ENCODE results near the gene HECTD4. TPM values are rescaled to one million over a fixed set of nuclear protein-coding genes. Genes with fewer than 3 reads are reported as not detected.

The HECTD4 gene
- total RNA-seq, 2 donors from 2014 or later, result 54.2 to 75.4 TPM

DNA sequence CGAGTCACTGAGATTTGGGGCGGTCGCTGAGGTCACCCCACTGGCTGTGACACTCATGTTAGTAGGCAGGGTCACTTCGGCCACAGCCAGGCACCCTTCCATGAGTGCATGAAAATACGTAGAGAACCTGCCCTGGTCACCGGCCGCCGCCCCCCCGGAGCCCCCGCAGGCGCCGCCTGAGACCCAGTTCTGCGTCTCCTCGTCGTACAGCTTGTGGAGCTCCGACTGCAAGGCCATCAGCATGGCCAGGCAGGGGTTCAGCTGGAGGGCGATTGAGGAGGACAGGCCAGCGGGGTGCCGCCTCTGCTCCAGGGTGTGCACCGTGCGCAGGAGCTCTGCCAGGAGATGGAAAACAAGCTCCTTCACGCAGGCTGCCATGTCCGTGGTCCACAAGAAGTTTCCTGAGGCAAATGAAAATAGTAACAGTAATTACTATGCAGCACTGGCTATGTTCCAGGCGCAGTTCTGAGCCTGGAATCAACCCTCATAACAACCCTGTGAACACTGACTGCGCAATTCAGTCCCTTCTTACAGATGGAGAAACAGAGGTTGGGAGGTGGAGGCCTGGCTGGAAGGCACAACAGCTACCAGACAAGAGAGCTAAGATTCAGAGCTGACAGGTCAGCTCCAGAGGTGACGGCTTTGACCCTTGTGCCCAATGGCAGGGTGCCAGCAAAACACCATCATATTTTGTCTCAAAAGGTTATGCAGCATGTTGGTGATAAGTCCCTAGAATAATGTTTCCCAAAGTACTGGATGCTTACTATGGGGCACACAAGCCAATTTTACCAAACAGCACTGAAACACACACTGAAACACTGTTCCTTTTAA is 196.9 kb downstream of the HECTD4 start:
- no peaks in the 10 kb centered on the region for H3K27me3 ChIP-seq (replicated peaks; ENCODE audit: insufficient read depth)
- no peak for ATAC-seq (ENCODE audit: insufficient number of reproducible peaks, low FRiP score, low read depth)
- TF ChIP-seq CTCF (IDR thresholded peaks at IDR 0.05), result no peak
- H3K4me3 ChIP-seq, result no peak overlapping the region
- DNase-seq (ENCODE audit: low spot score), result no peak
- no peaks in the 10 kb centered on the region for H3K4me1 ChIP-seq (ENCODE audit: control insufficient read depth in 1 of 2, low read depth in 2 of 2)
- no peak overlapping the region for H3K27ac ChIP-seq
- H3K9me3 ChIP-seq, result no peaks in the 10 kb centered on the region
- H3K36me3 ChIP-seq, result peaks cover 26% of the 10 kb centered on the region

DNA sequence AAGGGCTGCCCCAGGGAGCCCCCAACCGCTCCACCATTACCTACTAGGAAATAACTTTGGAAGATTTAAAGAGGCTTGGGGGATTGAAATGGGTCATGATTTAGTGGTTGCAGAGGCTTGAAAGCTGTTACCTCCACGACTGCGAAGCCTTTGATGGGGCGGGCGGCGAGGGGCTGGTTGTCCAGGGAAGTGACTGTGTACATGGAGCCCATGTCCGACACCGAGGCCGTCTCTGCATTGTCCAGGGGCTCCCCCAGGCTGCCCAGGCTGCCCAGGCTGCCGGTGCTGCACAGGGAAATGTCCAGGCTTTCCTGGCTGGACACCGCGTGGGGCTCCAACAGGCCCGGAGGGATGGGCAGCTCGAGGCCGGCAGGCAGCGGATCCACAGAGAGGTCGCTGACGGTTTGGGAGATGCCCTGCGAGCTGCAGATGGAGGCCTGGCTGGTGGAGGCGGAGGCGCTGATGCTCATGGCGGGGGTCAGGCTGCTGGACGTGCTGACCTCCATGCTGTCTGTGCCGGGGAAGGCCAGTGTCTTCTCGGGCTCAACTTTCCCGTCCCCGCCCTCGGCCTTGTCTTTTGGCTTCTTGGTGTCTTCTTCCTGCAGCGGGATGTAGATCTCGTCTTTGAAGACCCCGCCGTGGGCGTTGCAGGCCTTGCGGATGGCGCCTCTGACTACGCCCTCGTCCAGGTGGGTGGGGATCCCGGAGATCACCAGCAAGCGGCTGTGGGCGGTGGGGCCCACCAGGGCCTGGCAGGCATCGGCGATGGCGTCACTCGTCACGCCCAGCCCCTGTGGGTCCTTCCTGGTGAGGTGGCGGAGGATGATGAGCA is 198.0 kb downstream of the HECTD4 start:
- Histone ChIP-seq H3K27ac (no peak overlapping the region), H3K4me3 (no peak overlapping the region), H3K36me3 (peaks cover 35% of the 10 kb centered on the region), H3K4me1 (ENCODE audit: control insufficient read depth in 1 of 2, low read depth in 2 of 2) (no peaks in the 10 kb centered on the region), H3K9me3 (no peaks in the 10 kb centered on the region), H3K27me3 (replicated peaks; ENCODE audit: insufficient read depth) (no peaks in the 10 kb centered on the region)
- ATAC-seq (ENCODE audit: insufficient number of reproducible peaks, low FRiP score, low read depth) (no peak), DNase-seq (ENCODE audit: low spot score) (no peak)
- TF ChIP-seq CTCF (IDR thresholded peaks at IDR 0.05), result no peak

- peaks cover 36% of the 10 kb centered on the region for H3K36me3 ChIP-seq
- no peak for ATAC-seq (ENCODE audit: insufficient number of reproducible peaks, low FRiP score, low read depth)
- H3K27ac ChIP-seq, result no peak overlapping the region
These were observed 198.8 kb downstream of the HECTD4 start for GRCh38 chr12:112183141-112184021.

GRCh38 chr12:112182499-112182898 is 199.7 kb downstream of the HECTD4 start:
- H3K27ac ChIP-seq, result no peak overlapping the region
- H3K36me3 ChIP-seq, result peaks cover 36% of the 10 kb centered on the region
- H3K27me3 ChIP-seq (replicated peaks; ENCODE audit: insufficient read depth), result no peaks in the 10 kb centered on the region

More at GRCh38 chr12:112183141-112184021, 198.8 kb downstream of the HECTD4 start:
- Histone ChIP-seq H3K4me3 (no peak overlapping the region), H3K4me1 (ENCODE audit: control insufficient read depth in 1 of 2, low read depth in 2 of 2) (no peaks in the 10 kb centered on the region), H3K27me3 (replicated peaks; ENCODE audit: insufficient read depth) (no peaks in the 10 kb centered on the region), H3K9me3 (no peaks in the 10 kb centered on the region)
- TF ChIP-seq CTCF (IDR thresholded peaks at IDR 0.05), result no peak
- DNase-seq (ENCODE audit: low spot score), result no peak

More at GRCh38 chr12:112182499-112182898, 199.7 kb downstream of the HECTD4 start:
- H3K4me1 ChIP-seq (ENCODE audit: control insufficient read depth in 1 of 2, low read depth in 2 of 2), result no peaks in the 10 kb centered on the region
- DNase-seq (ENCODE audit: low spot score) (no peak), ATAC-seq (ENCODE audit: insufficient number of reproducible peaks, low FRiP score, low read depth) (no peak)
- no peak overlapping the region for H3K4me3 ChIP-seq
- no peak for TF ChIP-seq CTCF (IDR thresholded peaks at IDR 0.05)
- H3K9me3 ChIP-seq, result no peaks in the 10 kb centered on the region
